H1 (cell line): ENCODE data around the gene NDUFS8. TPM values are rescaled to one million over a fixed set of nuclear protein-coding genes. Genes with fewer than 3 reads are reported as not detected.

Source experiments
- CTCF ChIA-PET: fragments of 300-600 bp; sonication (Branson Sonifier 250); formaldehyde crosslinking; loops from one replicate; lab custom pipeline; 2021; ENCODE audit not compliant: partially characterized antibody; lab: Charles Lee
- POLR2A ChIA-PET: fragments of 300-600 bp; sonication (Branson Sonifier 250); formaldehyde crosslinking; loops from one replicate; lab custom pipeline; 2021; ENCODE audit warnings: inconsistent platforms; ENCODE audit not compliant: partially characterized antibody; lab: Charles Lee
- DNase-seq, 2 experiments: peaks; one replicate each; pipeline versions ENCODE4 v3.0.0 to v3.0.0-alpha.2; 2010 to 2022; ENCODE audit warnings: low spot score in 2 of 2, low read depth in 1 of 2, mixed read lengths in 1 of 2
- FAIRE-seq: peaks from 2 replicates; lab custom pipeline; 2011; peaks lifted over from hg19 to GRCh38; lab: Jason Lieb, UNC
- H2AFZ ChIP-seq: 2 replicates; pipeline ENCODE4 v1.8.1; 2012; ENCODE audit warnings: low read length, inconsistent platforms
- H2AK5ac ChIP-seq: 2 replicates; pipeline ENCODE4 v1.6.1; 2013; ENCODE audit warnings: low read depth, low read length
- H2BK120ac ChIP-seq: replicated peaks from 2 replicates; pipeline ENCODE3; 2013; ENCODE audit warnings: low read depth, low read length, inconsistent platforms
- H2BK12ac ChIP-seq: 2 replicates; pipeline ENCODE4 v1.6.1; 2013; ENCODE audit warnings: low read depth, low read length
- H2BK15ac ChIP-seq: 2 replicates; pipeline ENCODE4 v1.6.1; 2013; ENCODE audit warnings: low read length
- H2BK20ac ChIP-seq: 2 replicates; pipeline ENCODE4 v1.6.1; 2013; ENCODE audit warnings: low read length
- H2BK5ac ChIP-seq: 2 replicates; pipeline ENCODE4 v1.6.1; 2013; ENCODE audit warnings: low read depth, low read length
- H3K14ac ChIP-seq: 2 replicates; pipeline ENCODE4 v1.6.1; 2013; ENCODE audit warnings: inconsistent platforms; ENCODE audit not compliant: insufficient read length
- H3K18ac ChIP-seq: 2 replicates; pipeline ENCODE4 v1.6.1; 2013; ENCODE audit warnings: low read length; ENCODE audit errors: extremely low read depth
- H3K23ac ChIP-seq: 2 replicates; pipeline ENCODE4 v1.6.1; 2013; ENCODE audit warnings: inconsistent platforms; ENCODE audit not compliant: insufficient read length
- H3K23me2 ChIP-seq: 2 replicates; pipeline ENCODE4 v1.6.1; 2013; ENCODE audit warnings: low read depth, low read length
- H3K27ac ChIP-seq: 2 replicates; pipeline ENCODE4 v1.6.1; 2011; ENCODE audit warnings: low read depth, low read length, inconsistent platforms
- H3K27me3 ChIP-seq, 4 experiments: replicated peaks in 1 of 4; 1 replicate in 1 of 4; 2 replicates in 3 of 4; pipeline versions ENCODE4 v1.6.1 to v1.8.1; 2011 to 2013; ENCODE audit warnings: low read length in 3 of 4, mild to moderate bottlenecking in 3 of 4, inconsistent platforms in 2 of 4, mixed read lengths in 2 of 4, moderate library complexity in 1 of 4; ENCODE audit not compliant: control insufficient read depth in 3 of 4, insufficient read depth in 3 of 4; ENCODE audit errors: extremely low read depth in 1 of 4
- H3K36me3 ChIP-seq, 4 experiments: 2 replicates each; pipeline versions ENCODE4 v1.6.1 to v1.8.1; 2011 to 2013; ENCODE audit warnings: mild to moderate bottlenecking in 4 of 4, low read length in 3 of 4, moderate library complexity in 2 of 4, control low read depth in 1 of 4, inconsistent platforms in 1 of 4; ENCODE audit not compliant: insufficient read depth in 4 of 4, control insufficient read depth in 2 of 4
- H3K4ac ChIP-seq: replicated peaks from 2 replicates; pipeline ENCODE3; 2013; ENCODE audit warnings: low read length, low read depth, mixed read lengths, inconsistent platforms; ENCODE audit not compliant: insufficient read length
- H3K4me1 ChIP-seq, 4 experiments: replicated peaks in 1 of 4; 1 replicate in 1 of 4; 2 replicates in 3 of 4; pipeline versions ENCODE4 v1.6.1 to v1.8.1; 2011 to 2013; ENCODE audit warnings: low read length in 3 of 4, inconsistent platforms in 2 of 4, mixed read lengths in 1 of 4; ENCODE audit not compliant: insufficient read depth in 4 of 4, control insufficient read depth in 3 of 4
- H3K4me2 ChIP-seq, 2 experiments: 2 replicates each; pipeline versions ENCODE4 v1.6.1 to v1.8.1; 2011 to 2013; ENCODE audit warnings: low read depth in 2 of 2, low read length in 2 of 2, control low read depth in 1 of 2, inconsistent platforms in 1 of 2, mild to moderate bottlenecking in 1 of 2; ENCODE audit not compliant: insufficient read depth in 1 of 2
- H3K4me3 ChIP-seq, 4 experiments: fragments of 200-600, 300-600 bp in 1 of 4; sonication (generic), shearing (Covaris generic), sonication (Bioruptor Twin) in 1 of 4; 2 replicates each; pipeline versions ENCODE4 v1.5.1 to v1.8.1; 2011 to 2016; ENCODE audit warnings: low read length in 4 of 4, low read depth in 3 of 4, control low read depth in 2 of 4, inconsistent platforms in 2 of 4, mild to moderate bottlenecking in 2 of 4, mixed read lengths in 1 of 4, moderate library complexity in 1 of 4; ENCODE audit not compliant: insufficient read depth in 2 of 4; ENCODE audit errors: extremely low read depth in 1 of 4
- H3K56ac ChIP-seq: replicated peaks from 2 replicates; pipeline ENCODE3; 2013; ENCODE audit warnings: low read depth, mild to moderate bottlenecking, mixed read lengths, low read length, inconsistent platforms; ENCODE audit not compliant: insufficient read length
- H3K79me1 ChIP-seq: 2 replicates; pipeline ENCODE4 v1.6.1; 2013; ENCODE audit warnings: low read depth, low read length, control low read depth
- H3K79me2 ChIP-seq, 2 experiments: 2 replicates each; pipeline versions ENCODE4 v1.6.1 to v1.8.1; 2012 to 2013; ENCODE audit warnings: low read length in 2 of 2, mild to moderate bottlenecking in 2 of 2, inconsistent platforms in 1 of 2; ENCODE audit not compliant: insufficient read depth in 2 of 2, control insufficient read depth in 1 of 2
- H3K9ac ChIP-seq, 4 experiments: replicated peaks in 1 of 4; 1 replicate in 1 of 4; 2 replicates in 3 of 4; pipeline versions ENCODE4 v1.6.1 to v1.8.1; 2011 to 2013; ENCODE audit warnings: low read depth in 3 of 4, low read length in 3 of 4, control low read depth in 2 of 4, mild to moderate bottlenecking in 2 of 4, moderate library complexity in 2 of 4, inconsistent platforms in 1 of 4; ENCODE audit errors: extremely low read depth in 1 of 4
- H3K9me3 ChIP-seq, 2 experiments: 2 replicates each; pipeline versions ENCODE4 v1.6.1 to v1.8.1; 2012 to 2013; ENCODE audit warnings: mild to moderate bottlenecking in 2 of 2, moderate library complexity in 2 of 2, control low read depth in 1 of 2, inconsistent platforms in 1 of 2, low read depth in 1 of 2, low read length in 1 of 2, mixed read lengths in 1 of 2; ENCODE audit not compliant: insufficient read depth in 2 of 2
- H4K20me1 ChIP-seq, 2 experiments: replicated peaks in 1 of 2; 2 replicates each; pipeline versions ENCODE3 to v1.8.1; 2011 to 2013; ENCODE audit warnings: inconsistent platforms in 2 of 2, low read length in 2 of 2, mild to moderate bottlenecking in 1 of 2; ENCODE audit not compliant: insufficient read depth in 2 of 2, control insufficient read depth in 1 of 2
- H4K5ac ChIP-seq: 2 replicates; pipeline ENCODE4 v1.6.1; 2013; ENCODE audit warnings: low read length, low read depth, mixed read lengths, inconsistent platforms; ENCODE audit not compliant: insufficient read length
- H4K8ac ChIP-seq: 2 replicates; pipeline ENCODE4 v1.8.0; 2013; ENCODE audit warnings: mild to moderate bottlenecking, moderate library complexity, low read length, inconsistent platforms; ENCODE audit not compliant: insufficient read depth; ENCODE audit errors: extremely low read depth
- H4K91ac ChIP-seq: replicated peaks from 2 replicates; pipeline ENCODE3; 2013; ENCODE audit warnings: low read length, mixed read lengths, inconsistent platforms; ENCODE audit not compliant: insufficient read length
- KDM4A ChIP-seq: IDR thresholded peaks from one replicate; pipeline ENCODE4 v1.7.1; 2012; ENCODE audit warnings: low read depth, mild to moderate bottlenecking, moderate library complexity, low read length, inconsistent platforms; ENCODE audit not compliant: severe bottlenecking
- NANOG ChIP-seq: IDR thresholded peaks from 2 replicates; pipeline ENCODE4 v1.6.1; 2011; ENCODE audit warnings: low read length, low read depth, mild to moderate bottlenecking, inconsistent platforms; ENCODE audit not compliant: insufficient read depth, poor library complexity, severe bottlenecking
- POLR2A ChIP-seq, 2 experiments: IDR thresholded peaks; 1 replicate in 1 of 2; 2 replicates in 1 of 2; pipeline ENCODE4 v1.6.1; 2011; ENCODE audit warnings: low read depth in 2 of 2, low read length in 2 of 2, mild to moderate bottlenecking in 2 of 2; ENCODE audit errors: control extremely low read depth in 1 of 2
- POU5F1 ChIP-seq: IDR thresholded peaks from 2 replicates; pipeline ENCODE4 v1.6.1; 2011; ENCODE audit warnings: low read depth, mild to moderate bottlenecking, low read length, moderate library complexity
- SP4 ChIP-seq: IDR thresholded peaks from 2 replicates; pipeline ENCODE4 v1.6.1; 2012; ENCODE audit warnings: low read length, inconsistent platforms
- TEAD4 ChIP-seq: IDR thresholded peaks from 2 replicates; pipeline ENCODE4 v1.6.1; 2012; ENCODE audit warnings: low read depth, low read length, inconsistent platforms, mixed read lengths
- WGBS, 2 experiments: shearing (Covaris generic) in 1 of 2; methylation state at CpG; one replicate each; pipeline versions ENCODE4 v1.1.6 to v1.1.7; 2013 to 2015; ENCODE audit warnings: low lambda C conversion rate in 2 of 2, mixed read lengths in 2 of 2, inconsistent platforms in 1 of 2, low coverage in 1 of 2, missing lambda C conversion rate in 1 of 2; ENCODE audit not compliant: insufficient replicate concordance in 2 of 2, insufficient coverage in 1 of 2, insufficient read length in 1 of 2; ENCODE audit errors: extremely low coverage in 1 of 2, missing lambda C conversion rate in 1 of 2; 5-methylcytosine and 5-hydroxymethylcytosine counted together
- polyA plus RNA-seq, 7 experiments: library from polyadenylated mRNA; depleted of rRNA in 3 of 7; stranded (reverse) in 5 of 7; unstranded in 2 of 7; fragments of >200 nt in 5 of 7; fragments of 200-250 nt in 2 of 7; gene quantifications; 1 replicate in 5 of 7; 2 replicates in 1 of 7; 4 replicates in 1 of 7; pipeline versions ENCODE4 v1.2.1 to v1.2.3, GENCODE V29; 2011 to 2013; ENCODE audit warnings: missing spikeins in 2 of 7, mixed read lengths in 2 of 7
- total RNA-seq: library from RNA; stranded (reverse); fragmentation: NEBNext Ultra II Directional; extraction: Animal tissue kit (Norgen Biotek cat#: 25700); gene quantifications from 2 replicates; pipeline ENCODE4 v1.2.1, GENCODE V29; 2021
- TF ChIP-seq, protein P1 (sequence below): IDR thresholded peaks from 2 replicates; pipeline ENCODE4 v1.6.1; 2011; ENCODE audit warnings: low read depth, mild to moderate bottlenecking, low read length; ENCODE audit not compliant: insufficient read depth

NDUFS8 gene
- total and polyA plus RNA-seq, 2 of the 8 experiments (the other 6 are each of a cell fraction or from before 2014, with no cell fraction given), result 182 to 291 TPM

DNA sequence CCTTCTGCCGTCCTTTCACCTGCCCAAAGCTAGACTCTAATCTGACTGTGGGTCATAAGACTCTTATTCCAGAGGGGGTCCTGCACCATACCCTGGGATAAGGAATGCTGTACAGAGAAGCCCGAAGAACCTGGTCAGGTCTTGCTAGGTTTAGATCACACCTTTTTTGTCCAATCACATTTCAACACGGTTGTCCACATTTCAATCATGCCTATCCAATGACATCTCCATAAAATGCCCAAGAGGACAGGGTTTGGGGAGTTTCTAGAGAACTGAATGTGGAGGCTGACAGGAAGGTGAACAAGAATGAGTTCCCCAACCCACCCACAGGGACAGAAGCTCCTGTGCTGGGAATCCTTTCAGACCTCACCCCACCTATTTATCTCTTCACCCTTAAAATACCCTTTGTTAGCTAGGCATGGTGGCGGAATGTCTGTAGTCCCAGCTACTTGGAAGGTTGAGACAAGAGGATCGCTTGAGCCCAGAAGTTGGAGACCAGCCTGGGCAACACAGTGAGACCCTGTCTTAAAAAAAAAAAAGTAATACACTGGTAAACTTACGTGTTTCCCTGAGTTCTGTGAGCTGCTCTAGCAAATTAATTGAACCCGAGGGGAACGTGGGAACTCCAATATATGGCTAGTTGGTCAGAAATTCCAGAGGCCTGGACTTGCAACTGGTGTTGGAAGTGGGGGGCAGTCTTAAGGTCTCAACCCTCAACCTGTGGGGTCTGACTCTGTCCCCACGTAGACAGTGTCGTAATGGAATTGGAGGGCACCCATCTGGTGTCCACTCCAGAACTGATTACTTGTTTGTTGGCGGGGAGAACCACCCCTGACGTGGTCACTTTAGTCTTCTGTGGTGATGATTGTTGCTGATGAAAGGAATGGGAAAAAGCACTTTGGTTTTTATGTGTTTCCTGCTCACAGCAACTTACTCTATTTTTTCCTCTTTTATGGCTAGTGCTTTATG, 26.1 kb downstream of the NDUFS8 start:
- no peak overlapping the region for H2BK5ac ChIP-seq
- H2AK5ac ChIP-seq, result no peak overlapping the region
- ChIA-PET POLR2A (interaction anchor here (1.0 to 10.8 kb wide), 7 partner anchors 8 to 90 kb away, joined by 3 to 183 read pairs (median 4); partner anchors contain the start of genes NDUFS8 and TCIRG1), CTCF (interaction anchor here (0.7 to 0.9 kb wide), 2 partner anchors 11 to 143 kb away, joined by 3 read pairs; no protein-coding TSS in a partner anchor)
- no peak overlapping the region for H2BK120ac ChIP-seq
- H3K14ac ChIP-seq, result no peak overlapping the region
- H3K9me3 ChIP-seq, result no peaks in the 10 kb centered on the region
- no peak overlapping the region for H4K5ac ChIP-seq
- H4K8ac ChIP-seq, result no peak overlapping the region
- H3K18ac ChIP-seq, result no peak overlapping the region
- H3K23me2 ChIP-seq, result no peaks in the 10 kb centered on the region
- H3K79me2 ChIP-seq, result no peaks in the 10 kb centered on the region
- WGBS, 2 experiments, result 93% methylated on average over 12 of the region's 12 CpGs; no CpG with 5 or more reads in 1 of the 2 experiments
- no peak overlapping the region for H2BK15ac ChIP-seq
- H3K4ac ChIP-seq, result no peak overlapping the region
- H2BK12ac ChIP-seq, result no peak overlapping the region
- H3K23ac ChIP-seq, result no peak overlapping the region
- H2BK20ac ChIP-seq, result no peak overlapping the region
- H4K91ac ChIP-seq, result no peak overlapping the region
- no peak overlapping the region for H2AFZ ChIP-seq
- H3K27ac ChIP-seq, result no peak overlapping the region
- peaks cover 2 to 5% of the 10 kb centered on the region in 2 experiments for H4K20me1 ChIP-seq
- peaks cover under 1% of the 10 kb centered on the region; the same call in 1 of the 2 replicates for H3K79me1 ChIP-seq
- no peak for DNase-seq
- TF ChIP-seq KDM4A (no peak), NANOG (no peak), TEAD4 (no peak), POU5F1 (no peak), POLR2A (IDR thresholded peaks at IDR 0.05; ENCODE audit: control extremely low read depth in 1 of 2, low read depth in 2 of 2, low read length in 2 of 2) (peak in 1 of 2 experiments; percentile 57; a peak in 1 of 3 replicates), SP4 (no peak)
- TF ChIP-seq, protein P1, sequence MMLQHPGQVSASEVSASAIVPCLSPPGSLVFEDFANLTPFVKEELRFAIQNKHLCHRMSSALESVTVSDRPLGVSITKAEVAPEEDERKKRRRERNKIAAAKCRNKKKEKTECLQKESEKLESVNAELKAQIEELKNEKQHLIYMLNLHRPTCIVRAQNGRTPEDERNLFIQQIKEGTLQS, result no peak
- H3K36me3 ChIP-seq, result peaks cover 10 to 32% (median 18%) of the 10 kb centered on the region in 4 experiments
- no peaks in the 10 kb centered on the region for H3K27me3 ChIP-seq
- no peak overlapping the region for H3K9ac ChIP-seq
- no peak for FAIRE-seq
- no peak overlapping the region for H3K4me2 ChIP-seq
- H3K56ac ChIP-seq, result no peak overlapping the region
- no peak overlapping the region for H3K4me3 ChIP-seq
- H3K4me1 ChIP-seq, result peaks cover 0 to 3% (median 2%) of the 10 kb centered on the region in 4 experiments; a peak in 3 of 7 replicates
